ENCODE data around the gene CDH20.

CDH20 gene

DNA sequence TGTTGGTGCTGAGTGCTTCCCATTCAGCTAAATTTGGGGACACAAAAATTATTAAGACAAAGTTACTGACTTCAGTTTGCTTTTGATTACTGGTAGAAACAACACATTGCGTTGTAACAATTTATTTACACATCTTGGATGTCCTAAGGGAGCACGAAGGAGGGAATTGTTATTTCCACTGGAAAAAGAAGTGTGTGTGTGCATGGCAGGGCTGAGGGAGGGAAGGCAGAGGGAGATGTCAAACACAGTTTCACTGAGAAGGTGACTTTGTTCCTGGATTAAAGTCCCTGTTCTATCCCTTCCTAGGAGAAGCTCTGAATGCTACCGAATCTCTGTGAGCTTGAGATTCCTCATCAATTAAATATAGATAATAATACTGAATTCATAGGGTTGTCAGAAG, 3.8 kb upstream of the CDH20 start:
- H2BK12ac ChIP-seq (ENCODE audit: low read length in 2 of 2) = no peak overlapping the region
- H3K23ac ChIP-seq (ENCODE audit: low read length in 2 of 2) = no peak overlapping the region
- no peak overlapping the region for H3K9ac ChIP-seq (ENCODE audit: low read length)
- H2BK15ac ChIP-seq (ENCODE audit: low read depth, poor library complexity, severe bottlenecking) = no peak overlapping the region
- H2BK120ac ChIP-seq (ENCODE audit: low read depth, low read length) = no peak overlapping the region
- H2BK5ac ChIP-seq (ENCODE audit: low read depth, low read length, poor library complexity, severe bottlenecking) = no peak overlapping the region
- H3K79me1 ChIP-seq (replicated peaks; ENCODE audit: low read length, poor library complexity, severe bottlenecking) = no peaks in the 10 kb centered on the region
- H4K91ac ChIP-seq (ENCODE audit: low read length) = no peak overlapping the region
- no peak overlapping the region for H3K4ac ChIP-seq (ENCODE audit: low read depth in 1 of 2, low read length in 2 of 2)
- H3K9me3 ChIP-seq (ENCODE audit: control insufficient read depth, low read length) = no peaks in the 10 kb centered on the region
- H3K18ac ChIP-seq (ENCODE audit: low read depth in 1 of 2, low read length in 2 of 2) = no peak overlapping the region
- no peak overlapping the region for H3K4me3 ChIP-seq (ENCODE audit: insufficient read depth in 1 of 2, low read depth in 1 of 2, low read length in 2 of 2)
- no peak overlapping the region for H3K4me2 ChIP-seq (ENCODE audit: low read length, poor library complexity, severe bottlenecking)
- H3K36me3 ChIP-seq (ENCODE audit: control insufficient read depth in 1 of 2, insufficient read depth in 2 of 2, low read depth in 1 of 2, low read length in 2 of 2) = no peaks in the 10 kb centered on the region
- no peak overlapping the region for H3K27ac ChIP-seq (ENCODE audit: low read length, poor library complexity, severe bottlenecking)
- no peak overlapping the region for H4K8ac ChIP-seq (ENCODE audit: low read length)
- WGBS = 71% methylated on average over 2 of the region's 3 CpGs
- H3K14ac ChIP-seq (ENCODE audit: low read length in 2 of 2) = no peak overlapping the region
- H2AK5ac ChIP-seq (ENCODE audit: low read length, severe bottlenecking) = no peak overlapping the region
- peaks cover 13 to 14% of the 10 kb centered on the region in 2 experiments for H3K27me3 ChIP-seq (ENCODE audit: control insufficient read depth in 1 of 2, insufficient read depth in 1 of 2, low read length in 2 of 2)
- H3K4me1 ChIP-seq (ENCODE audit: control insufficient read depth, insufficient read depth, low read depth, low read length) = peaks cover 13% of the 10 kb centered on the region
- H2AFZ ChIP-seq (ENCODE audit: low read depth, low read length) = no peak overlapping the region
- DNase-seq = no peak

DNA sequence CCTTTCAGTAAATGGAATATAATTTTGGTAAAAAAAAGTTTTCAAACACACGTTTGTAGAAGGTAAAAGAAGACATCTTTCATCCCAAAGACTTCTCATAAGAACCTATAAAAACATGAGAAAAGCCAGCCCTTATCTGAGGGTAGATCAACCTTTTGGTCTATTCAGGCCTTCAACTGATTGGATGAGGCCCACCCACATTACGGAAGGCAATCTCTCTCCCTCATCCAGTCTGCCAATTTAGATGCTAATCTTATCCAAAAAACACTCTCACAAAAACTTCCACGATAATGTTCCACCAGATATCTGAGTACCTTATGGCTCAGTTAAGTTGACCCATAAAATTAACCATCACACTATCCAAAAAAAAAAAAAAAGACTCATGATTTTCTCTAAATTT, 2.2 kb upstream of the CDH20 start:
- H2BK15ac ChIP-seq (ENCODE audit: low read depth, poor library complexity, severe bottlenecking) = no peak overlapping the region
- WGBS = 79% methylated on average over 3 of the region's 3 CpGs
- no peak overlapping the region for H3K14ac ChIP-seq (ENCODE audit: low read length in 2 of 2)
- H3K36me3 ChIP-seq (ENCODE audit: control insufficient read depth in 1 of 2, insufficient read depth in 2 of 2, low read depth in 1 of 2, low read length in 2 of 2) = no peaks in the 10 kb centered on the region
- no peak overlapping the region for H3K4me2 ChIP-seq (ENCODE audit: low read length, poor library complexity, severe bottlenecking)
- H3K79me1 ChIP-seq (replicated peaks; ENCODE audit: low read length, poor library complexity, severe bottlenecking) = no peaks in the 10 kb centered on the region
- H4K8ac ChIP-seq (ENCODE audit: low read length) = no peak overlapping the region
- H2AFZ ChIP-seq (ENCODE audit: low read depth, low read length) = no peak overlapping the region
- no peak overlapping the region for H3K9ac ChIP-seq (ENCODE audit: low read length)
- no peak overlapping the region for H3K4me3 ChIP-seq (ENCODE audit: insufficient read depth in 1 of 2, low read depth in 1 of 2, low read length in 2 of 2)
- no peak overlapping the region for H2BK5ac ChIP-seq (ENCODE audit: low read depth, low read length, poor library complexity, severe bottlenecking)
- no peak for DNase-seq
- peaks cover 16% of the 10 kb centered on the region for H3K4me1 ChIP-seq (ENCODE audit: control insufficient read depth, insufficient read depth, low read depth, low read length)
- no peak overlapping the region for H2AK5ac ChIP-seq (ENCODE audit: low read length, severe bottlenecking)
- H3K18ac ChIP-seq (ENCODE audit: low read depth in 1 of 2, low read length in 2 of 2) = no peak overlapping the region
- H2BK12ac ChIP-seq (ENCODE audit: low read length in 2 of 2) = no peak overlapping the region
- no peaks in the 10 kb centered on the region for H3K9me3 ChIP-seq (ENCODE audit: control insufficient read depth, low read length)
- H3K27ac ChIP-seq (ENCODE audit: low read length, poor library complexity, severe bottlenecking) = no peak overlapping the region
- no peak overlapping the region for H4K91ac ChIP-seq (ENCODE audit: low read length)
- peaks cover 25 to 26% of the 10 kb centered on the region in 2 experiments for H3K27me3 ChIP-seq (ENCODE audit: control insufficient read depth in 1 of 2, insufficient read depth in 1 of 2, low read length in 2 of 2)
- H3K23ac ChIP-seq (ENCODE audit: low read length in 2 of 2) = no peak overlapping the region
- H3K4ac ChIP-seq (ENCODE audit: low read depth in 1 of 2, low read length in 2 of 2) = no peak overlapping the region
- H2BK120ac ChIP-seq (ENCODE audit: low read depth, low read length) = no peak overlapping the region

DNA sequence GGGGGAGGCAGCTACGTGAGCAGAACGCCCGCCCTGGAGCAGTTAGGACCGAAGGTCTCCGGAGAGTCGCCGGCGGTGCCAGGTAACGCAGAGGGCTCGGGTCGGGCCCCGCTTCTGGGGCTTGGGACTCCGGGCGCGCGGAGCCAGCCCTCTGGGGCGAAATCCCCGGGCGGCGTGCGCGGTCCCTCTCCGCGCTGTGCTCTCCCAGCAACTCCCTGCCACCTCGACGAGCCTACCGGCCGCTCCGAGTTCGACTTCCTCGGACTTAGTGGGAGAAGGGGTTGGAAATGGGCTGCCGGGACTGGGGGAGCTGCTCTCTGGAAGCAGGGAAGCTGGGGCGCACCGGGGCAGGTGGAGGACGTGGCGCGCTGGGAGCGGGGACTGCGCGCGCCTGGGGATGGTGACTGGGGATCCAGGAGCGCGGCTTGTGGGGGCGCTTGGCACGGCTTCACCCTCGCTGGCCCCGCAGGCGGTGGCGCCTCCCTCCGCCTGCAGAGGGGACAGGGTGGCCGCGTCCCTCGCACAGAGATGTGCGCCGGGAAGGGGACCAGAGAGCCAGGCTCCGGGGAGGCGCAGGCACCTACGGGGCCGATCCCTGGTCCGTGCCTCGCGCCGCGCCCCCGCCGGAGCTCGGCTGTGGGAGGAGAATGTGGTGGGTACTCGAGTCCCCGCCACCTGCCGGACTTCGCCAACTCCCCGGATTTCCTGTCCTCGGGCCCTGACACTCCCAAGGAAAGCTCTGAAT, 688 bp downstream of the CDH20 start:
- peaks cover 16% of the 10 kb centered on the region for H3K4me1 ChIP-seq (ENCODE audit: control insufficient read depth, insufficient read depth, low read depth, low read length)
- peak overlapping the region; percentile 75 for H3K4me2 ChIP-seq (ENCODE audit: low read length, poor library complexity, severe bottlenecking)
- no peak overlapping the region for H3K27ac ChIP-seq (ENCODE audit: low read length, poor library complexity, severe bottlenecking)
- no peak overlapping the region for H3K23ac ChIP-seq (ENCODE audit: low read length in 2 of 2)
- H2AFZ ChIP-seq (ENCODE audit: low read depth, low read length) = no peak overlapping the region
- no peak overlapping the region for H3K18ac ChIP-seq (ENCODE audit: low read depth in 1 of 2, low read length in 2 of 2)
- H3K4me3 ChIP-seq (ENCODE audit: insufficient read depth in 1 of 2, low read depth in 1 of 2, low read length in 2 of 2) = peak overlapping the region; percentile 47 to 76
- peak overlapping the region; percentile 37 for H3K9ac ChIP-seq (ENCODE audit: low read length)
- H3K4ac ChIP-seq (ENCODE audit: low read depth in 1 of 2, low read length in 2 of 2) = no peak overlapping the region
- no peak overlapping the region for H4K8ac ChIP-seq (ENCODE audit: low read length)
- no peaks in the 10 kb centered on the region for H3K9me3 ChIP-seq (ENCODE audit: control insufficient read depth, low read length)
- H3K79me1 ChIP-seq (replicated peaks; ENCODE audit: low read length, poor library complexity, severe bottlenecking) = no peaks in the 10 kb centered on the region
- H2BK12ac ChIP-seq (ENCODE audit: low read length in 2 of 2) = no peak overlapping the region
- no peak overlapping the region for H2BK15ac ChIP-seq (ENCODE audit: low read depth, poor library complexity, severe bottlenecking)
- H2BK120ac ChIP-seq (ENCODE audit: low read depth, low read length) = no peak overlapping the region
- under 1% methylated on average over 54 of the region's 73 CpGs for WGBS
- H4K91ac ChIP-seq (ENCODE audit: low read length) = no peak overlapping the region
- peaks cover 26 to 29% of the 10 kb centered on the region in 2 experiments for H3K27me3 ChIP-seq (ENCODE audit: control insufficient read depth in 1 of 2, insufficient read depth in 1 of 2, low read length in 2 of 2)
- H2AK5ac ChIP-seq (ENCODE audit: low read length, severe bottlenecking) = no peak overlapping the region
- H3K36me3 ChIP-seq (ENCODE audit: control insufficient read depth in 1 of 2, insufficient read depth in 2 of 2, low read depth in 1 of 2, low read length in 2 of 2) = no peaks in the 10 kb centered on the region
- H2BK5ac ChIP-seq (ENCODE audit: low read depth, low read length, poor library complexity, severe bottlenecking) = no peak overlapping the region
- peak; percentile 18 for DNase-seq
- no peak overlapping the region for H3K14ac ChIP-seq (ENCODE audit: low read length in 2 of 2)

GRCh38 chr18:61334491-61334850, 1.2 kb downstream of the CDH20 start:
- no peaks in the 10 kb centered on the region for H3K79me1 ChIP-seq (replicated peaks; ENCODE audit: low read length, poor library complexity, severe bottlenecking)
- no peak for DNase-seq
- peak overlapping the region in 1 of 2 experiments; percentile 76 for H3K4me3 ChIP-seq (ENCODE audit: insufficient read depth in 1 of 2, low read depth in 1 of 2, low read length in 2 of 2)
- no peak overlapping the region for H3K23ac ChIP-seq (ENCODE audit: low read length in 2 of 2)
- peak overlapping the region; percentile 37 for H3K9ac ChIP-seq (ENCODE audit: low read length)
- WGBS = under 1% methylated on average over 11 of the region's 13 CpGs
- no peak overlapping the region for H2BK12ac ChIP-seq (ENCODE audit: low read length in 2 of 2)
- H3K4me2 ChIP-seq (ENCODE audit: low read length, poor library complexity, severe bottlenecking) = peak overlapping the region; percentile 75
- H3K14ac ChIP-seq (ENCODE audit: low read length in 2 of 2) = no peak overlapping the region
- H3K9me3 ChIP-seq (ENCODE audit: control insufficient read depth, low read length) = no peaks in the 10 kb centered on the region
- no peak overlapping the region for H2BK5ac ChIP-seq (ENCODE audit: low read depth, low read length, poor library complexity, severe bottlenecking)
- H3K27me3 ChIP-seq (ENCODE audit: control insufficient read depth in 1 of 2, insufficient read depth in 1 of 2, low read length in 2 of 2) = peaks cover 26 to 29% of the 10 kb centered on the region in 2 experiments
- no peak overlapping the region for H2BK120ac ChIP-seq (ENCODE audit: low read depth, low read length)
- no peak overlapping the region for H3K18ac ChIP-seq (ENCODE audit: low read depth in 1 of 2, low read length in 2 of 2)
- no peak overlapping the region for H3K4ac ChIP-seq (ENCODE audit: low read depth in 1 of 2, low read length in 2 of 2)
- no peak overlapping the region for H4K8ac ChIP-seq (ENCODE audit: low read length)
- no peak overlapping the region for H4K91ac ChIP-seq (ENCODE audit: low read length)
- no peak overlapping the region for H2BK15ac ChIP-seq (ENCODE audit: low read depth, poor library complexity, severe bottlenecking)
- no peak overlapping the region for H3K27ac ChIP-seq (ENCODE audit: low read length, poor library complexity, severe bottlenecking)
- no peak overlapping the region for H2AFZ ChIP-seq (ENCODE audit: low read depth, low read length)
- H3K4me1 ChIP-seq (ENCODE audit: control insufficient read depth, insufficient read depth, low read depth, low read length) = peaks cover 16% of the 10 kb centered on the region
- H3K36me3 ChIP-seq (ENCODE audit: control insufficient read depth in 1 of 2, insufficient read depth in 2 of 2, low read depth in 1 of 2, low read length in 2 of 2) = no peaks in the 10 kb centered on the region
- H2AK5ac ChIP-seq (ENCODE audit: low read length, severe bottlenecking) = no peak overlapping the region

All from mesenchymal stem cell (in vitro differentiated cells and primary cell).